HFFc6 (cell line): ENCODE data around the gene CRYBB1. TPM values are rescaled to one million over a fixed set of nuclear protein-coding genes. Genes with fewer than 3 reads are reported as not detected.

Source experiments
- DNase-seq: peaks from one replicate; pipeline ENCODE4 v3.0.0-alpha.2; 2018
- H3K27ac Mint-ChIP-seq: 2 replicates; pipeline ENCODE4 v1.8.0; 2020; ENCODE audit warnings: mild to moderate bottlenecking, mixed read lengths
- H3K27me3 Mint-ChIP-seq: 2 replicates; pipeline ENCODE4 v1.8.0; 2021; ENCODE audit warnings: mild to moderate bottlenecking, moderate library complexity, mixed read lengths; ENCODE audit not compliant: insufficient read depth
- H3K36me3 Mint-ChIP-seq: 2 replicates; pipeline ENCODE4 v1.8.0; 2021; ENCODE audit warnings: low read depth, mixed read lengths
- H3K4me1 Mint-ChIP-seq: 2 replicates; pipeline ENCODE4 v1.8.0; 2020; ENCODE audit warnings: low read depth, mixed read lengths
- H3K4me3 Mint-ChIP-seq: 2 replicates; pipeline ENCODE4 v1.8.0; 2020; ENCODE audit warnings: mild to moderate bottlenecking, moderate library complexity, mixed read lengths
- H3K9me3 Mint-ChIP-seq: 2 replicates; pipeline ENCODE4 v1.8.0; 2020; ENCODE audit warnings: mild to moderate bottlenecking, mixed read lengths
- total RNA-seq, 6 experiments: library from RNA; stranded (reverse); fragmentation: NEBNext Ultra II Directional; extraction: Animal tissue kit (Norgen Biotek cat#: 25700); gene quantifications; 2 replicates in 1 of 6; 3 replicates in 5 of 6; pipeline ENCODE4 v1.2.3, GENCODE V29; 2021
- TF ChIP-seq, protein P1 (sequence below): fragments of 200-600 bp; sonication (generic); IDR thresholded peaks from 2 replicates; pipeline ENCODE4 v1.5.0; 2021; ENCODE audit warnings: antibody characterized with exemption, mild to moderate bottlenecking

CRYBB1 gene
- total RNA-seq, 6 experiments from 2014 or later, result not detected

DNA sequence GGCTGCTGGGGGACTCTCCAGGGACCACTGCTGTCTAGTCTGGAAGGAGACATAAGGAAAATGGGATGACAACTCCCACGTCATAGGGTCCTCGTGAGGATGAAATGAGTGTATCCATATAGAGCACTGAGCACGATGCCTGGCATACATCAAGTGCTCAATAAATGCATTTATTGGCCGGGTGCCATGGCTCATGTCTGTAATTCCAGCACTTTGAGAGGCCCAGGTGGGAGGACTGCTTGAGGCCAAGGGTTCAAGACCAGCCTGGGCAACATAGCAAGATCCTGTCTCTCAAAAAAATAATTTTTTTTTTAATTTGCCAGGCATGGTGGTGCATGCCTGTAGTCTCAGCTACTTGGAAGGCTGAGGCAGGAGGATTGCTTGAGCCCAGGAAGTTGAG, 15.7 kb downstream of the CRYBB1 start:
- H3K36me3 Mint-ChIP-seq, result no peaks in the 10 kb centered on the region

DNA sequence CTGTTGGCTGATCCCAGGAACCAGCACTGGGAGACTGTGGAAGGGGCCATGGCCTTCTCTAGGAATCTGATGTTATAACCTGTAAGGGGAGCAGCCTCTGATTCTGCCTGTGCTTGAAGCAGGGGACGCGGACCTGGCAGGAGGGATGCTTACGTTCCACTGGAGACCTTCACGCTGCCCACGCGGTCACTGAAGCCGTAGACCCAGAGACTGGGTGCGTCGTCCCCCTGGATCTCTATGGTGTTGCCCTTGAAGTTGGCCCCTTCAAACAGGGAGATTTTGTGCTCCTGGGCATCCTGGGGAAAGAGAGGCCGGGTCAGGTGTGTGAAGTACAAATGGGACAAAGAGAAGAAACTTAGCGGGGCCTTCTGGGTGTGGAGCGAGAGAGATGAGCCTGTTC, 16.1 kb downstream of the CRYBB1 start:
- no peak overlapping the region for H3K27ac Mint-ChIP-seq
- DNase-seq, result no peak
- peaks cover 12% of the 10 kb centered on the region for H3K27me3 Mint-ChIP-seq
- H3K4me3 Mint-ChIP-seq, result no peak overlapping the region
- TF ChIP-seq, protein P1, sequence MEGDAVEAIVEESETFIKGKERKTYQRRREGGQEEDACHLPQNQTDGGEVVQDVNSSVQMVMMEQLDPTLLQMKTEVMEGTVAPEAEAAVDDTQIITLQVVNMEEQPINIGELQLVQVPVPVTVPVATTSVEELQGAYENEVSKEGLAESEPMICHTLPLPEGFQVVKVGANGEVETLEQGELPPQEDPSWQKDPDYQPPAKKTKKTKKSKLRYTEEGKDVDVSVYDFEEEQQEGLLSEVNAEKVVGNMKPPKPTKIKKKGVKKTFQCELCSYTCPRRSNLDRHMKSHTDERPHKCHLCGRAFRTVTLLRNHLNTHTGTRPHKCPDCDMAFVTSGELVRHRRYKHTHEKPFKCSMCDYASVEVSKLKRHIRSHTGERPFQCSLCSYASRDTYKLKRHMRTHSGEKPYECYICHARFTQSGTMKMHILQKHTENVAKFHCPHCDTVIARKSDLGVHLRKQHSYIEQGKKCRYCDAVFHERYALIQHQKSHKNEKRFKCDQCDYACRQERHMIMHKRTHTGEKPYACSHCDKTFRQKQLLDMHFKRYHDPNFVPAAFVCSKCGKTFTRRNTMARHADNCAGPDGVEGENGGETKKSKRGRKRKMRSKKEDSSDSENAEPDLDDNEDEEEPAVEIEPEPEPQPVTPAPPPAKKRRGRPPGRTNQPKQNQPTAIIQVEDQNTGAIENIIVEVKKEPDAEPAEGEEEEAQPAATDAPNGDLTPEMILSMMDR, result no peak
- H3K36me3 Mint-ChIP-seq, result no peaks in the 10 kb centered on the region
- peaks cover 11% of the 10 kb centered on the region for H3K4me1 Mint-ChIP-seq
- no peaks in the 10 kb centered on the region for H3K9me3 Mint-ChIP-seq

More for the DNA sequence above, 15.7 kb downstream of the CRYBB1 start:
- Mint-ChIP-seq H3K27ac (no peak overlapping the region), H3K27me3 (peaks cover 12% of the 10 kb centered on the region), H3K9me3 (no peaks in the 10 kb centered on the region), H3K4me1 (peaks cover 11% of the 10 kb centered on the region), H3K4me3 (no peak overlapping the region)
- no peak for DNase-seq
- TF ChIP-seq, protein P1, result no peak

DNA sequence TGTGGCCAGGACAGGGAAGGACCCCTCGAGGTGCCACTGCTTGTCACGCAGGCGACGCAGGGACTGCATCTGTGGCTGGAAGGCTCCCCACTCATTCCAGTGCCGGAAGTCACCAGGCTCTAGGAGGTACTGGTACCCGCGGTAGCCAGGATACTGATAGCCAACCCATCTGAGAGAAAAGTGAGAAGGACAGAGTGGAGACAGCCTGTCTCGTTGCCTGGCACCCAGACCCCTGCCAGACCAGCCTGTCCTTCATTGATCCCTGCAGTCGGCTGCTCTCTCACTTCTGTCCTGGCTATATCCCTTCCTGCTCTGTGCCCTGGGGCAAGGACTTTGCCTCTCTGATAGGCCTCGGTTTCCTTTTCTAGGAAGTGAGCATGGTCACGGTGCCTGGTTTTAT, 18.3 kb downstream of the CRYBB1 start:
- Mint-ChIP-seq H3K36me3 (no peaks in the 10 kb centered on the region), H3K27ac (no peak overlapping the region), H3K4me3 (no peak overlapping the region), H3K27me3 (peaks cover 10% of the 10 kb centered on the region), H3K9me3 (no peaks in the 10 kb centered on the region), H3K4me1 (no peaks in the 10 kb centered on the region; the same call in 1 of the 2 replicates)
- TF ChIP-seq, protein P1, result no peak
- no peak for DNase-seq

DNA sequence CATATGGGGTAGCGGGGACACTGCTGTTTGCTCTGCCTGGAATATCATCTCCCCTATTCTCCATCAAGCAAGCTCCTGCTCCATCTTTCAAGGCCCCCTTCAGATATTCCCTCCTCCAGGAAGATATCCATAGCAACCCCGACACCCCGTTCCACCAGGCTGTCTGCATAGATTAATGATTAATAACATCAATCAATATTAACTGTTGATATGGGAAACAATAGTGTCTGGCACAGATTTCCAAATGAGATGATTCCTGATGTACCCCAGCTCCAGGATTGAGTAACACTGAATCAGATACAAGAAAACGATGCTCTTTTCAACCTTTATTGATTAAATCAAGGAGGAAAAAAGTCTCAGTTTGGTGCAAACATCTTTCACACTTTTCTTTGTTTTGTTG, 20.3 kb downstream of the CRYBB1 start:
- no peak overlapping the region for H3K27ac Mint-ChIP-seq
- peaks cover 10% of the 10 kb centered on the region for H3K27me3 Mint-ChIP-seq

DNA sequence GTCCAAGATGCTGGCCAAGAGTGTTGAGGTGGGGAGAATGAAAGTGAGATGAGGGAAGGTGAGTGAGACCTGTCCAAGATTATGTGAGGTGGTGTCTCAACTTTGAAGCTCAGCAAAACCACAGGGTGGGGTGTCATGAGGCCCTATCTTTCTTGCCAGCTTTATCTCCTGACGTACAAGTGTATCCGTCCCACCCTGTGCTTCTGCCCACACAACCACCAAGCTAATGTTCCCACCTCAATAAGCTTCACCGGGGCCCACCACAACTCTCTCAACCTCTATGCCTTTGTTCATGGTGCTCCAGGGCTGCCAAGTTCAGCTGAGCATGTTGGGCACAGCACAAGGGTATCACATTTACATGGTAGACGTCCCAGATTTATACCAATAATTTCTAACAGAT, 20.8 kb downstream of the CRYBB1 start:
- no peak for DNase-seq
- H3K27me3 Mint-ChIP-seq, result peaks cover 10% of the 10 kb centered on the region
- H3K36me3 Mint-ChIP-seq, result no peaks in the 10 kb centered on the region
- no peaks in the 10 kb centered on the region for H3K9me3 Mint-ChIP-seq
- TF ChIP-seq, protein P1, result no peak
- H3K27ac Mint-ChIP-seq, result no peak overlapping the region
- no peaks in the 10 kb centered on the region for H3K4me1 Mint-ChIP-seq
- no peak overlapping the region for H3K4me3 Mint-ChIP-seq

More for the DNA sequence above, 20.3 kb downstream of the CRYBB1 start:
- TF ChIP-seq, protein P1, result no peak
- Mint-ChIP-seq H3K4me3 (no peak overlapping the region), H3K4me1 (no peaks in the 10 kb centered on the region), H3K36me3 (no peaks in the 10 kb centered on the region), H3K9me3 (no peaks in the 10 kb centered on the region)
- DNase-seq, result no peak

DNA sequence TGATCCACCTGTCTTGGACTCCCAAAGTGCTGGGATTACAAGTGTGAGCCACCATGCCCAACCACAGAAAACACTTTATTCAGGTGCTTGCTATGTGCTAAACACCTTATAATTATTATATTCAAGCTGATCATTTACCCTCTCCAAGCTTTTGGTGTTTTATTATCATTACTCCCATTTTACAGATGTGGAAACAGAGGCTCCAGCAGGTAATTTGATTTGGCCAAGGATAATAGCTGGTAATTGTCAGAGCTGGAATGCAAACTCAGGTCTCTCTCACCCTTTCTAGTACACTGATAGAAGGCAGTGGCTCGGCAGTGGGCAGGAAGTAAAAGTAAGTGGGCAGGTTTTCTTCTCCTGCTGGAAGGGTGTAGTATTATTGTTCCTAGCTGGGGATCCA, 24.1 kb downstream of the CRYBB1 start:
- no peak for DNase-seq
- Mint-ChIP-seq H3K36me3 (peaks cover under 1% of the 10 kb centered on the region; the same call in 1 of the 2 replicates), H3K27me3 (peaks cover 10% of the 10 kb centered on the region), H3K4me1 (peaks cover 12% of the 10 kb centered on the region), H3K27ac (no peak overlapping the region), H3K4me3 (no peak overlapping the region), H3K9me3 (no peaks in the 10 kb centered on the region)
- TF ChIP-seq, protein P1, result no peak
